ENCODE data around the gene SLC24A3.

The SLC24A3 gene

GRCh38 chr20:19349879-19350278 lies 137.4 kb downstream of the SLC24A3 start:
- no peak for DNase-seq

DNA sequence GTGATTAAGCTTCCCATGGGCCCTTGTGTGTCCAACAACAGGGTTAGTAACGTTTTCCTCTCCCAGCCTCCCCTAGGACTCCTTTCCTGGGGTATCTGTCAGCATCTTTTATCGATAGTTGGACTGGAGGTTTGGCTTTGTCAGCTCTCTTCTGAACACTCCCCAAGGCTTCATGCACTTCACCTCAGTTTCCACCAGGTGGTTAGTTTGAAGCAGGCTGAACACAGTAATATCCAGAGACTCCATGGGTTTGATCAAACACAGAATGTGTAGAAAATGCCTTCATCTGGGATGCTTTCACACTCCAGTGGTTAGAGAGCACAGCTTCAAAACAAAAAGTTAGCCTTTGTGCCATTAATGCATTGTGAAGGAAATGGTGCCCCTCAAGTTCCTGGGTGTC lies 139.1 kb downstream of the SLC24A3 start:
- DNase-seq: no peak

- DNase-seq: no peak
Observed at GRCh38 chr20:19354950-19355349, 142.5 kb downstream of the SLC24A3 start.

- DNase-seq: no peak
Observed at GRCh38 chr20:19361790-19362189, 149.3 kb downstream of the SLC24A3 start.

DNA sequence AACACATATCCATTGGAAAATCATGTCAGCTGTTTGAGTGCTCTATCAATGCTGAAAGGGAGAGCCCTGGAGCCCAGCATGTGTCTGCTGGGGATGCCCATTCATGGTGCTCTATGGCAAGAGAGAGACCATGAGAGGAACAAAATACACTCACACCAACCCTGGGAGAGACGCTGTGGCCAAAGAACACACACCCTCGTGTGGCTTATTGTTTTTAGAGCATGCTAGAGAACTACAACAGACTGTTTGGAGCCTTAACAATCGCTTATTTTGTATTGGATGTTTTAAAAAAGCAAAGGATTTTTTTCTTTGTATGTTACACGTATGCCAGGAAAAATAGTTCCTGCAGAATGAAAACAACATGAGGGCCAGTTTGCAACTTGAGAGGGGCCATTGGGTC lies 151.0 kb downstream of the SLC24A3 start:
- DNase-seq: no peak

DNA sequence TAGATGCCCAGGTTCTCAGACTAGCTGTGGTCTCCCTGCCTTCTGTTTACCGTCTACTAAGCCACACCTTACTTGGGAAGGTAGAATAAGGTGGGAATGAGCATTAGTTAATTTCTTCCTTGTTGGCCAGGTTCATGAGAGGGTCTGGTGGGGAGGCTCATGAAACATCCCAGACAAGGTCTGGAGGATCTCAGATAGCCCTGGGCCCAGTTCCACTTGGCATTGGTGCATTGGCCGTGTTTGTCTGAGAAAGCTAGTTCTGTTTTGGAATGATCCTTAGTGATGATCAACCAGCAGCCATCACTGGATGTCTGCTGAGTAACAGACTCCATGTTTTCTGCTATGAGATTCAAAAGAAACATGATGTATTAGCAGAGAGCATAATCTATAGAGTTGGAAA lies 155.1 kb downstream of the SLC24A3 start:
- DNase-seq: no peak

- no peak for DNase-seq
Observed at GRCh38 chr20:19368351-19368750, 155.9 kb downstream of the SLC24A3 start.

GRCh38 chr20:19370076-19371075 lies 157.9 kb downstream of the SLC24A3 start:
- DNase-seq: no peak

DNA sequence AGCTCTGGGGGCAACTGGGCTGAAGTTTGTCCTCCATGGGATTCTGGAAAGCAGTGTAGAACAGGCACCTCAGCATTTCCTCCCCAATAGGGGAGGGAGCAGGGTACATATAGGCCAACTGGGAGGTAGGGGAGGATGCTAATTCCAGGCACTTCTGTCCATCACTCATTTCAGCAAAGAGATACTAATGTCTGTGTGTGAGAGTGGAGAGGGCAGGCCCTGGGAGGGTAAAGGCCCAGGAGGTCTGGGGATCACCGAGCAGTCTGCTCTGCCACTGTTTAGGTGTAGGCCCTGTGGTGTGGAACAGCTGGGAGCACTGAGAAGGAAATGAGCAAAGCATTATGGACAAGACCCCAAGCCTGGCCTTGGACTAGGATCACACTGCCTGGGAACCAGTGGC lies 158.7 kb downstream of the SLC24A3 start:
- no peak for DNase-seq

- no peak for DNase-seq
Observed at GRCh38 chr20:19374216-19374615, 161.8 kb downstream of the SLC24A3 start.

GRCh38 chr20:19375395-19375794 lies 163.0 kb downstream of the SLC24A3 start:
- DNase-seq: peak; percentile 94

- DNase-seq: no peak
Observed at GRCh38 chr20:19375801-19376200, 163.4 kb downstream of the SLC24A3 start.

DNA sequence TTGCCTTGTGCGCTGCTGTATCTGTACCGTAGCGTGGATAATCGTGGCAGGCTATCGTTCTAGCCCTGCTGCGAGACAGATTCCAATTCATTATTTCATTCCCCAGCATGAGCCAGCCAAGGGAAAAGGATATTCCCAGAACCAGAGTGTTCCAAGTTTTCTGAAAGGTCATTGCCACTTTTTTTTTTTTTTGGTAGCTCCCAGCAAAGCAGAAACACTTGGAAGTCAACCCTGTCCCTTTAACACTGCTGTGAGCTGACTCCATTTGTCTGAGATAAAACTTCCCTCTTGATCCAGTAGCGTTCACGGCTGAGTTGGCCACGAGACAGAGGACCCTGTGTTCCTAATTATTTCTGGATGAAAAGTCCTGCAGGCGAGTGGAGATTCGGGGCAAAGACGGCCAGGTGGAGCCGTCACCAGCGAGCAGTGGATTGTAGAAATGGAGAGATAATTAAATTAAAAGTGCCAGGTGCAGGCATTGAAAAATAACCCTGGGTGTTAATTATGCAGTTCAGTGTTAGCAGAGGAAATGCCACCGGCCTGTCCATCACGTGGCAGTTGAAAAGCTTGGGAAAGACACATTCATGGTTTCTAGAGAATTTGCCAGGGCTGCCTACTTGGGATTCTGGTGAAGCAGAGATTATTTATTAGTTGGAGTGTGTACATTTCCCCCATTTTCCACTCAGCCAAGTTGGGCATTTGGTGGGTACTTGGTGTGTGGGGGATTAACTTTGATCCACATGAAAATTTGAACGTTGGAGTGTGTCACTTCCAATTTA lies 164.2 kb downstream of the SLC24A3 start:
- DNase-seq: no peak

- DNase-seq: no peak
Observed at GRCh38 chr20:19378058-19378457, 165.6 kb downstream of the SLC24A3 start.

GRCh38 chr20:19380211-19380610 lies 167.8 kb downstream of the SLC24A3 start:
- no peak for DNase-seq

GRCh38 chr20:19381947-19382346 lies 169.5 kb downstream of the SLC24A3 start:
- DNase-seq: no peak

DNA sequence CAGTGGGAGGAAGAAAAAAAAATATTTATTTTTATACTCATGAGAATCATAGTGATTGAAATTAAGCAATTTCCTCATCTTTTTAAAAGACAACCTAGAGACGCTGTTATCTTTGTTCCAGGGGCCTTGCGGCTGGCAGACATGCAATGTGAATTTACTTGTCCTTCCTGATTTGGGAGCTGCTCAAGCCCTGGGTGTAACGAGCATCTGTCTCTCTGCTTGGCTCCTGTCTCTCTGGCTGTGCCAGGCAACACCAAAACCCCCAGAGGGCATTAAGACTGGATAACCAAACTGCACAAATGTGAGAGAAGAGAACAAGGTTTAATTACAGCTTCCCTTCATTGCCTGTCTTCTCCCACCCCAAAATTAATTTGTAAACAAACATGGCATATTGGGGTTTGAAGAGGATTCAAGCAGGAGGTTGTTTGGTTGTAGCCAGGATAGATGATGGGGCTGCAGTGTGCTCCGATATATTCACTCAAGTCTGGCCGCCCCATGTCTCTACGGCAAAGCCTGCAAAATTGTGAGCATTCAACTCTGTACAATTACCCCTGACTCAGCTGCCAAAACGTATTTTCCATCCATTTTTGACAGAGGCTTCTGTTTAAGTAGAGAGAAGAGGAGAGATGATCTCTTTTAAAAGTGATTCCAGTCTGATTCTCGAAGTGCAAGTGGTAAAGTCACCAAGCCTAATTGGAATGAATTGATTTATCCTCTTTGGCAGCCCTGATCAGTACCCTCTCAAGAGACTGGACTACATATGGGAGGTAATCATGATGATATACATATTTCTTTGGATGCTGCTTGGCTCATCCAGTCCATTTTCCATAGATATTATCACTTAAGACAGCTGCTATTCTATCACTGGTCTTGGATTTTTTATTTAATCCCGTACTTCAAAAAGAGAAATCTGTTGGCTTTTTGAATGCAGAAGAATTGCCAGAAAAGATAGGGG lies 170.2 kb downstream of the SLC24A3 start:
- no peak for DNase-seq

DNA sequence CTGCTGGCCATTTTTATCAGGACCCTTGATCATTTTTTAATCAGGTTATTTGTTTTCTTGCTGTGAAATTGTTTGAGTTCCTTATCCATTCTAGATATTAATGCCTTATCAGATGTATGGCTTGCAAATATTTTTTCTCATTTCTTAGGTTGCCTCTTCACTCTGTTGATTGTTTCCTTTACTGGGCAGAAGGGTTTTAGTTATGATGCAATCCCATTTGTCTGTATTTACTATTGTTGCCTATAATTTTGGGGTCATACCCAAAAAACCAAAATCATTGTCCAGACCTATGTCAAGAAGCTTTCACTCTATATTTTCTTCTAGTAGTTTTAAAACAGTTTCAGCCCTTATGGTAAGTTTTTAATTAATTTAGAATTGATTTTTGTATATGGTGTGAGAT lies 172.5 kb downstream of the SLC24A3 start:
- no peak for DNase-seq

DNA sequence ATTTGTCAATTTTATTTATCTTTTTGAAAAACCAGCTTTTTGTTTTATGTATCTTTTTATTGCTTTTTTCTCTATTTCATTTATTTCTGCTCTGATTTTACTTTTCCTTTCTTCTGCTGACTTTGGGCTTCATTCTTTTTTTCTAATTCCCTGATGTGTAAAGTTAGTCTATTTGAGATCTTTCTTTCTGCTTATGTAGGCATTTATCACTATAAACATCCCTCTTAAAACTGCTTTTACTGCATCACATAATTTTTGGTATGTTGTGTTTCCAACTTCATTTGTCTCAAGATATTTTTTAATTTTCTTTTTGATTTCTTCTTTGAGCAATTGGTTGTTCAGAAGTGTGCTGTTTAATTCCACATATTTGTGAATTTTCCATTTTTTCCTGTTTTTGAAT lies 174.8 kb downstream of the SLC24A3 start:
- no peak for DNase-seq

DNA sequence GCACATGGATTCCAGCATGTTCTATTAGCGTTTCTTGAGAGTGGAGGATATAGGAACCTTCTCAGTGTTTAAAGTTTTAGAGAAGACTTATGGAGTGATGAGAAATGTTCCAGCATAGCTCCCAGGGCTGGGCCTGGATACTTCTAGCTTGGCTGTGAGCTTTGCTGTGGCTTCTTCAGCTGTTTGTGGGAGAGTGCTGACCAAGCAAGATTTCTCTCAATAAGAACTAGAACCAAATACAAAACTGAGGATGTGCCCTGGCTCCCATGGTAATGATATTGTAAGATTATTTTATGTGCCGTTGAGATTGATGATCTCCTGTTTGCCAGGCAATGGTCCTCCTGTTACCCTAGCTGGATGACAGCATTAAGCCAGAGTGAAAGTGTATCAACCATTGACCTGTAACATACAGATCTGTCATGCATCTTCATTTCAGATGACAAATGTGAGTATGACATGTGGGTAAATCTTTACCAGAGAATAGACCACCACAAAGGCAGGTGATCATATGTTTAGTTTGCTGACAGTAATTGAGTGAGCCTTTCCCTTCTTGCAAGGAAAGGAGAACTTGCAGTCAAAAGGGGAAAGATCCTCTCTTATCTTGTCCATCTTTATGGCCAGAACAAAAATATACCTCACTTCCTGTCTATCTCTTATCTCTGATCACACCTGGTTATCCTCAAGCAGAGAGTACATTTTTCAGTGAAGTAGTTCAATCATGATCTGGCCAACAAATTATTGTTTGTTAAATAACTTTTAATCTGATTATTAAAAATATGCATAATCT lies 180.1 kb downstream of the SLC24A3 start:
- no peak for DNase-seq

- no peak for DNase-seq
Observed at GRCh38 chr20:19396460-19397081, 184.1 kb downstream of the SLC24A3 start.
